HEK293 (cell line): ENCODE data around the gene ASB6.

ENCODE experiments used
- ZNF555 ChIP-seq: fragments of 450-650 bp; formaldehyde crosslinking; conservative IDR thresholded peaks from 2 replicates; pipeline ENCODE4 v1.5.1; 2017; ENCODE audit warnings: missing biosample characterization, mild to moderate bottlenecking, missing genetic modification characterization, inconsistent platforms
- TF ChIP-seq, protein P1 (sequence below): sonication (generic); formaldehyde crosslinking; IDR thresholded peaks from 2 replicates; pipeline ENCODE4 v1.8.1; 2022; ENCODE audit warnings: mild to moderate bottlenecking, moderate library complexity, missing genetic modification reagents

GRCh38 chr9:129685220-129685932 lies 43.4 kb upstream of the ASB6 start:
- TF ChIP-seq, protein P1, sequence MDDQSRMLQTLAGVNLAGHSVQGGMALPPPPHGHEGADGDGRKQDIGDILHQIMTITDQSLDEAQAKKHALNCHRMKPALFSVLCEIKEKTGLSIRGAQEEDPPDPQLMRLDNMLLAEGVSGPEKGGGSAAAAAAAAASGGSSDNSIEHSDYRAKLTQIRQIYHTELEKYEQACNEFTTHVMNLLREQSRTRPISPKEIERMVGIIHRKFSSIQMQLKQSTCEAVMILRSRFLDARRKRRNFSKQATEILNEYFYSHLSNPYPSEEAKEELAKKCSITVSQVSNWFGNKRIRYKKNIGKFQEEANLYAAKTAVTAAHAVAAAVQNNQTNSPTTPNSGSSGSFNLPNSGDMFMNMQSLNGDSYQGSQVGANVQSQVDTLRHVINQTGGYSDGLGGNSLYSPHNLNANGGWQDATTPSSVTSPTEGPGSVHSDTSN (CRISPR knock-in tag): no peak
- TF ChIP-seq ZNF555 (tag by site-specific recombination): no peak
